DOHH2 (cell line): Measurements from ENCODE around the gene SERTAD2.

Source experiments
- H3F3A ChIP-seq: fragments of 200-600 bp; sonication (generic), shearing (Covaris generic); 2 replicates; pipeline ENCODE4 v1.6.0; 2016; ENCODE audit warnings: antibody characterized with exemption, mild to moderate bottlenecking; ENCODE audit not compliant: control insufficient read depth, insufficient read depth
- H3K27ac ChIP-seq: fragments of 200-600 bp; sonication (generic); 2 replicates; pipeline ENCODE4 v1.5.1; 2014; ENCODE audit warnings: low read depth, mild to moderate bottlenecking, low read length, moderate library complexity
- H3K27me3 ChIP-seq: fragments of 200-600 bp; sonication (generic); 2 replicates; pipeline ENCODE4 v1.6.1; 2014; ENCODE audit warnings: mild to moderate bottlenecking, low read length, mixed read lengths; ENCODE audit not compliant: control insufficient read depth
- H3K36me3 ChIP-seq: fragments of 200-600 bp; sonication (generic); 2 replicates; pipeline ENCODE4 v1.6.1; 2014; ENCODE audit warnings: mild to moderate bottlenecking, low read length, moderate library complexity, mixed read lengths; ENCODE audit not compliant: control insufficient read depth
- H3K4me1 ChIP-seq: fragments of 200-600 bp; sonication (generic); 2 replicates; pipeline ENCODE4 v1.6.1; 2014; ENCODE audit warnings: mild to moderate bottlenecking, low read length, mixed read lengths; ENCODE audit not compliant: control insufficient read depth
- H3K4me2 ChIP-seq: fragments of 200-600 bp; sonication (generic); 2 replicates; pipeline ENCODE4 v1.6.0; 2014; ENCODE audit warnings: mild to moderate bottlenecking, low read length, moderate library complexity
- H3K4me3 ChIP-seq: fragments of 200-600 bp; sonication (generic); 2 replicates; pipeline ENCODE4 v1.5.1; 2014; ENCODE audit warnings: mild to moderate bottlenecking, low read length, mixed read lengths
- H3K79me2 ChIP-seq: fragments of 200-600 bp; sonication (generic); 2 replicates; pipeline ENCODE4 v1.6.1; 2014; ENCODE audit warnings: mild to moderate bottlenecking, low read length, mixed read lengths; ENCODE audit not compliant: control insufficient read depth
- H3K9me2 ChIP-seq: fragments of 200-600 bp; sonication (generic); replicated peaks from 2 replicates; pipeline ENCODE4 v1.6.1; 2014; ENCODE audit warnings: mild to moderate bottlenecking, low read length, mixed read lengths; ENCODE audit not compliant: control insufficient read depth
- H3K9me3 ChIP-seq: fragments of 200-600 bp; sonication (generic); 2 replicates; pipeline ENCODE4 v1.6.1; 2014; ENCODE audit warnings: antibody characterized with exemption, low read length, mixed read lengths; ENCODE audit not compliant: control insufficient read depth, insufficient read depth
- H4K20me1 ChIP-seq: fragments of 200-600 bp; sonication (generic); 2 replicates; pipeline ENCODE4 v1.6.0; 2014; ENCODE audit warnings: low read depth, mild to moderate bottlenecking, antibody characterized with exemption, low read length, moderate library complexity; ENCODE audit not compliant: control insufficient read depth, insufficient read depth
- EZH2phosphoT487 ChIP-seq: fragments of 200-600 bp; sonication (generic); IDR thresholded peaks from 2 replicates; pipeline ENCODE4 v1.6.1; 2017; ENCODE audit warnings: borderline replicate concordance, mild to moderate bottlenecking, antibody characterized with exemption, low read length, moderate library complexity, mixed read lengths
- TF ChIP-seq, protein P1 (sequence below): fragments of 200-600 bp; sonication (generic); IDR thresholded peaks from one replicate; pipeline ENCODE4 v1.5.1; 2014; ENCODE audit warnings: antibody characterized with exemption, mild to moderate bottlenecking, low read depth, low read length; ENCODE audit not compliant: poor library complexity, severe bottlenecking

SERTAD2 gene

DNA sequence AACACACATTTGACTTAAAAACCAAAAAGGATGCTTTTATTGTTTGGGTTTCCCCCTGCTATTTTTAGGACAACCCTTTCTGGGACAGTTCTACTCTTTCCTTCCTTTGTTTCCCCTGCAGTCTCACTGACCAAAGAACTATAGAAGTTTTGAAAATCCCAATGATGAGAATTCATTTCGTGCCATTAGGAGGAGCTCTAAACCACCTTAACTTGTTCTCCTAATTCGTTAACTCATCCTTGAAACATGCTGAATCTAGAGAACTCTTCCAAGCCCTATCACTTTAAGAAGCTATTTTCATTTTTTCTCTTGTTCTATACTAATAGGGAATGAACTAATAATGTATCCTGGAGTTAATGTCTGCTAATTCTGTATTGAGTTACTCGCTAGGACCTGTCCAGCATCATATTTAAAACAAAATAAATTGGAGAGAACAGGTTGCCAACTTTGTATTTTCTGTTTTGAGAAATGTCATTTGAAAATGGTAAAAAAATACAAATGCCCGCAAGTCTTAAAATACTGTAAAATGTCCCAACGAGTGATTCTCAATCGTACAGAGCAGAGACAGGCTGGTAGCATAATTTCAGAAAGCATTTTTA lies 66.7 kb downstream of the SERTAD2 start:
- no peaks in the 10 kb centered on the region for H3K79me2 ChIP-seq

DNA sequence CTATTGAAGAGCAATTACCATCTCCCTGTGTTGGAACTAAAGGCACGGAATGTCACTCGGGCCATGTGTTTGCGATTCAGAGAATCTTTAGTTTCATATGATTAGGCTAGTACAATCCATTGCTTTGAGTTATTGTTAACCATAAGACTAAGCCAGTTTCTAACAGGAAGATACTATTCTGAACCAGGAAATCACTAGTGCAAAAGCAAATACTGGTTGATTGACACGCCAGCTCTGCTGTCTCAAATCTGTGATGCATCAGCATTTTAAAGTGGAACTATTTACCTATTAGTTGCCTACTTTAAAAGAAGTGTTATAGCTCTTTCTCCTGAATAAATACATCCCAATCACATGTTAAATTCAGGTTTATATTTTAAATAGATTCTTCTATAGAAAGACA lies 67.7 kb downstream of the SERTAD2 start:
- H3K36me3 ChIP-seq = peaks cover 48% of the 10 kb centered on the region
- no peak for TF ChIP-seq EZH2phosphoT487
- TF ChIP-seq, protein P1, sequence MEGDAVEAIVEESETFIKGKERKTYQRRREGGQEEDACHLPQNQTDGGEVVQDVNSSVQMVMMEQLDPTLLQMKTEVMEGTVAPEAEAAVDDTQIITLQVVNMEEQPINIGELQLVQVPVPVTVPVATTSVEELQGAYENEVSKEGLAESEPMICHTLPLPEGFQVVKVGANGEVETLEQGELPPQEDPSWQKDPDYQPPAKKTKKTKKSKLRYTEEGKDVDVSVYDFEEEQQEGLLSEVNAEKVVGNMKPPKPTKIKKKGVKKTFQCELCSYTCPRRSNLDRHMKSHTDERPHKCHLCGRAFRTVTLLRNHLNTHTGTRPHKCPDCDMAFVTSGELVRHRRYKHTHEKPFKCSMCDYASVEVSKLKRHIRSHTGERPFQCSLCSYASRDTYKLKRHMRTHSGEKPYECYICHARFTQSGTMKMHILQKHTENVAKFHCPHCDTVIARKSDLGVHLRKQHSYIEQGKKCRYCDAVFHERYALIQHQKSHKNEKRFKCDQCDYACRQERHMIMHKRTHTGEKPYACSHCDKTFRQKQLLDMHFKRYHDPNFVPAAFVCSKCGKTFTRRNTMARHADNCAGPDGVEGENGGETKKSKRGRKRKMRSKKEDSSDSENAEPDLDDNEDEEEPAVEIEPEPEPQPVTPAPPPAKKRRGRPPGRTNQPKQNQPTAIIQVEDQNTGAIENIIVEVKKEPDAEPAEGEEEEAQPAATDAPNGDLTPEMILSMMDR = no peak

More for the DNA sequence above, 66.7 kb downstream of the SERTAD2 start:
- no peak overlapping the region for H3K27ac ChIP-seq
- H3K9me3 ChIP-seq = no peaks in the 10 kb centered on the region
- peaks cover 19% of the 10 kb centered on the region for H3K4me1 ChIP-seq
- peaks cover 55% of the 10 kb centered on the region for H3K36me3 ChIP-seq
- no peaks in the 10 kb centered on the region for H3K27me3 ChIP-seq
- H3F3A ChIP-seq = peaks cover 10% of the 10 kb centered on the region; the same call in 1 of the 2 replicates
- H3K4me3 ChIP-seq = no peak overlapping the region
- no peaks in the 10 kb centered on the region for H4K20me1 ChIP-seq
- no peak for TF ChIP-seq EZH2phosphoT487
- TF ChIP-seq, protein P1 = peak; percentile 65
- peak overlapping the region; percentile 17; the same call in 1 of the 2 replicates for H3K4me2 ChIP-seq
- H3K9me2 ChIP-seq = no peaks in the 10 kb centered on the region

DNA sequence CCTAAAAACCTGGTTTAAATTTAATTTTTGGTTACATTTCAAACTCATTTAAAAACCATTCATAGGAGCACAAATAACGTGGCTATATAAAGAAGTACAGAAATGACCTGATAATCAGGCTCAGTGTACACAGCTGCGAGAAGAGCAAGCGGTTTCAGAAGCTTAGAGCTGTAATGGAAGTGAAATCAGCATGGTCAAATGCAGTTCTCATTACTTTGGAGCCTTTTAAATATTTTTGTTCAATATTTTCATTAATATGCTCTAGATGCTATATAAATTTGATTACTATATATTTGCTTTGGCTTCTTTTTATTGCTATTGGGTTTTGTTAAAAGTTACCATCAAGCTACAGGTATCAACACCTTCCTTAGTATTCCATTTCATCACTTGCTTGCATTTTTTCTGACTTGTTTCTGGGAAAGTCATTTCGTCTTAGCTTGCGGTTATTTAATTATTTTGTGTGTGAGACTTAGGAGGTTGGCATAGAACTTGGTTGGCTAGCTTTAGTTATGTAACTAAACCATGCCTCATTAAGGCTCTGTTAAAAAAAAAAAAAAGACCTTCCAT lies 70.9 kb downstream of the SERTAD2 start:
- H3K4me2 ChIP-seq = no peak overlapping the region
- peaks cover 19% of the 10 kb centered on the region for H3K4me1 ChIP-seq
- no peak overlapping the region for H3K27ac ChIP-seq
- no peaks in the 10 kb centered on the region for H3K27me3 ChIP-seq
- no peak for TF ChIP-seq EZH2phosphoT487
- TF ChIP-seq, protein P1 = no peak
- peaks cover 48% of the 10 kb centered on the region for H3K36me3 ChIP-seq
- H3K4me3 ChIP-seq = no peak overlapping the region
- H4K20me1 ChIP-seq = no peaks in the 10 kb centered on the region
- H3K9me2 ChIP-seq = no peaks in the 10 kb centered on the region
- peaks cover 10% of the 10 kb centered on the region; the same call in 1 of the 2 replicates for H3F3A ChIP-seq
- H3K79me2 ChIP-seq = no peaks in the 10 kb centered on the region
- no peaks in the 10 kb centered on the region for H3K9me3 ChIP-seq

More for the DNA sequence above, 67.7 kb downstream of the SERTAD2 start:
- Histone ChIP-seq H4K20me1 (no peaks in the 10 kb centered on the region), H3K79me2 (no peaks in the 10 kb centered on the region), H3K9me2 (no peaks in the 10 kb centered on the region), H3K9me3 (no peaks in the 10 kb centered on the region), H3K27me3 (no peaks in the 10 kb centered on the region), H3K4me1 (peaks cover 19% of the 10 kb centered on the region), H3F3A (peaks cover 10% of the 10 kb centered on the region; the same call in 1 of the 2 replicates), H3K4me2 (peak overlapping the region; percentile 3; the same call in 1 of the 2 replicates), H3K4me3 (no peak overlapping the region), H3K27ac (no peak overlapping the region)
